Epithelial cell of esophagus (primary cell): ENCODE measurements around the gene PCDHB10.
"Not testable (repeated sequence)": the region's sequence is repeated elsewhere in the genome, so short reads cannot be mapped to it uniquely, and the experiment has no call there.

ENCODE experiments used
- DNase-seq: peaks from one replicate; pipeline ENCODE4 v3.0.0; 2010; ENCODE audit warnings: low read depth
- H3K4me3 ChIP-seq: 2 replicates; pipeline ENCODE4 v1.5.1; 2011; ENCODE audit warnings: mild to moderate bottlenecking, low read length, control low read depth
- TF ChIP-seq, protein P1 (sequence below): IDR thresholded peaks from 2 replicates; pipeline ENCODE4 v1.5.1; 2011; ENCODE audit warnings: low read depth, mild to moderate bottlenecking, low read length, control low read depth, inconsistent platforms; ENCODE audit not compliant: insufficient read depth; ENCODE audit errors: missing control alignments

Gene PCDHB10

GRCh38 chr5:141172381-141173204 lies 19.6 kb upstream of the PCDHB10 start, which contains the start of gene PCDHB7:
PCDHB7 (plus strand) TSS chr5:141172644; CDS start chr5:141172836, 192 bp downstream.
- DNase-seq: peak; percentile 11
- H3K4me3 ChIP-seq: no peak within 1 kb of the TSS
- TF ChIP-seq, protein P1, sequence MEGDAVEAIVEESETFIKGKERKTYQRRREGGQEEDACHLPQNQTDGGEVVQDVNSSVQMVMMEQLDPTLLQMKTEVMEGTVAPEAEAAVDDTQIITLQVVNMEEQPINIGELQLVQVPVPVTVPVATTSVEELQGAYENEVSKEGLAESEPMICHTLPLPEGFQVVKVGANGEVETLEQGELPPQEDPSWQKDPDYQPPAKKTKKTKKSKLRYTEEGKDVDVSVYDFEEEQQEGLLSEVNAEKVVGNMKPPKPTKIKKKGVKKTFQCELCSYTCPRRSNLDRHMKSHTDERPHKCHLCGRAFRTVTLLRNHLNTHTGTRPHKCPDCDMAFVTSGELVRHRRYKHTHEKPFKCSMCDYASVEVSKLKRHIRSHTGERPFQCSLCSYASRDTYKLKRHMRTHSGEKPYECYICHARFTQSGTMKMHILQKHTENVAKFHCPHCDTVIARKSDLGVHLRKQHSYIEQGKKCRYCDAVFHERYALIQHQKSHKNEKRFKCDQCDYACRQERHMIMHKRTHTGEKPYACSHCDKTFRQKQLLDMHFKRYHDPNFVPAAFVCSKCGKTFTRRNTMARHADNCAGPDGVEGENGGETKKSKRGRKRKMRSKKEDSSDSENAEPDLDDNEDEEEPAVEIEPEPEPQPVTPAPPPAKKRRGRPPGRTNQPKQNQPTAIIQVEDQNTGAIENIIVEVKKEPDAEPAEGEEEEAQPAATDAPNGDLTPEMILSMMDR: peak; percentile 33

DNA sequence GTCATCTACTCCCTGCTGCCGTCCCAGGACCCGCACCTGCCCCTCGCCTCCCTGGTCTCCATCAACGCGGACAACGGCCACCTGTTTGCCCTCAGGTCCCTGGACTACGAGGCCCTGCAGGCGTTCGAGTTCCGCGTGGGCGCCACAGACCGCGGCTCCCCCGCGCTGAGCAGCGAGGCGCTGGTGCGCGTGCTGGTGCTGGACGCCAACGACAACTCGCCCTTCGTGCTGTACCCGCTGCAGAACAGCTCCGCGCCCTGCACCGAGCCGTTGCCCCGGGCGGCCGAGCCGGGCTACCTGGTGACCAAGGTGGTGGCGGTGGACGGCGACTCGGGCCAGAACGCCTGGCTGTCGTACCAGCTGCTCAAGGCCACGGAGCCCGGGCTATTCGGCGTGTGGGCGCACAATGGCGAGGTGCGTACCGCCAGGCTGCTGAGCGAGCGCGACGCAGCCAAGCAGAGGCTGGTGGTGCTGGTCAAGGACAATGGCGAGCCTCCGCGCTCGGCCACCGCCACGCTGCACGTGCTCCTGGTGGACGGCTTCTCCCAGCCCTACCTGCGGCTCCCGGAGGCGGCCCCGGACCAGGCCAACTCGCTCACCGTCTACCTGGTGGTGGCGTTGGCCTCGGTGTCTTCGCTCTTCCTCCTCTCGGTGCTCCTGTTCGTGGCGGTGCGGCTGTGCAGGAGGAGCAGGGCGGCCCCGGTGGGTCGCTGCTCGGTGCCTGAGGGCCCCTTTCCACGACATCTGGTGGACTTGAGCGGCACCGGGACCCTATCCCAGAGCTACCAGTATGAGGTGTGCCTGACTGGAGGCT lies 17.7 kb upstream of the PCDHB10 start:
- DNase-seq: not testable (repeated sequence)

DNA sequence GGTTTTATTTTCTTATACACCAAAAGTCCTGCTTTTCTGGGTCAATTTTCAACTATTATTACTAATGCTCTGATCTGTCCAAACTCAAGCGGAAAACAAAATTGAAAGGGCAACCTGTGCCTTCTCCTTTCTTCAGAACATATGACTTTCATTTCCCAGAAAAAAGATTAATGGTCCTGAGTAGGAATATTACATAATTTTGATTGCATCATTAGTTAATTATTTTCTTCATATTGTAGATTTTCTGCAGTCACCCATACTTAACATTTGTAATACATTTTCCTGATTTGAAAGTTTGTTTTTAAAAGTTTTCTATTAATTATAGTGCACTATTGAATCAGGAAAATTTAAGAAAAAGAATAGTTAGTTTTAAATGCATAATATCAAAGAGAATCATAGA lies 16.2 kb upstream of the PCDHB10 start:
- TF ChIP-seq, protein P1: no peak
- H3K4me3 ChIP-seq: no peak overlapping the region
- DNase-seq: no peak

More for the DNA sequence above, 17.7 kb upstream of the PCDHB10 start:
- not testable (repeated sequence) for H3K4me3 ChIP-seq

- DNase-seq, H3K4me3 ChIP-seq: not testable (repeated sequence)
Measured at GRCh38 chr5:141177577-141178191, 14.5 kb upstream of the PCDHB10 start, which contains the start of gene PCDHB8. PCDHB8 (plus strand) TSS chr5:141177790; CDS start chr5:141178035, 245 bp downstream.

DNA sequence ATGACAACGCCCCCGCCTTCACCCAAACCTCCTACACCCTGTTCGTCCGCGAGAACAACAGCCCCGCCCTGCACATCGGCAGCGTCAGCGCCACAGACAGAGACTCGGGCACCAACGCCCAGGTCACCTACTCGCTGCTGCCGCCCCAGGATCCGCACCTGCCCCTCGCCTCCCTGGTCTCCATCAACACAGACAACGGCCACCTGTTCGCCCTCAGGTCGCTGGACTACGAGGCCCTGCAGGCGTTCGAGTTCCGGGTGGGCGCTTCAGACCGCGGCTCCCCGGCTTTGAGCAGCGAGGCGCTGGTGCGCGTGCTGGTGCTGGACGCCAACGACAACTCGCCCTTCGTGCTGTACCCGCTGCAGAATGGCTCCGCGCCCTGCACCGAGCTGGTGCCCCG lies 12.8 kb upstream of the PCDHB10 start:
- H3K4me3 ChIP-seq, DNase-seq: not testable (repeated sequence)

GRCh38 chr5:141179876-141180275 lies 12.3 kb upstream of the PCDHB10 start:
- not testable (repeated sequence) for H3K4me3 ChIP-seq, DNase-seq

GRCh38 chr5:141180313-141180712 lies 11.8 kb upstream of the PCDHB10 start:
- no peak overlapping the region for H3K4me3 ChIP-seq
- TF ChIP-seq, protein P1: no peak
- no peak for DNase-seq

GRCh38 chr5:141182248-141182647 lies 9.9 kb upstream of the PCDHB10 start, which contains the start of gene PCDHB16:
PCDHB16 (plus strand) TSS chr5:141182387; CDS start chr5:141182560, 173 bp downstream.
- DNase-seq: no peak
- TF ChIP-seq, protein P1: no peak
- H3K4me3 ChIP-seq: no peak within 1 kb of the TSS

GRCh38 chr5:141184117-141184855 lies 7.9 kb upstream of the PCDHB10 start:
- not testable (repeated sequence) for DNase-seq, H3K4me3 ChIP-seq
